ENCODE results near the gene AIG1.

DNA sequence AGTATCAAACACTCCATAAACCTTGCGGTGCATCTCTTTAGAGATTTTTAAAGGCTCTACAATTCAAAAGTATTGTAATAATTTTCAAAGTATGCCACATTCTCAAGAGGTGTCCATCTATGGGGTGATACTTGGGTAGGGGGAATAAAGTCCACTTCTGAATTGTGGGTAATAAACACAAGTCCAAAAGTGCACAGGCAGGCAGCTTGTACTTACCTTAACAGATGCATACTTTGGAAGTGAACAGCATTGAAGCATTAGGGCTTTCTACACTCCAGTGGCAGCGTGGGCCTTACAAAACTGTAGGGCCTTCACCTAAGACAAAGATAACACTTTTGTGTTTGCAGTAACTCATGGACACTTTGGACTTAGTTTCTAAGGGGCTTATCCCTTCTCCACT is 58.6 kb downstream of the AIG1 start:
- TF ChIP-seq ZNF33A (CRISPR knock-in tag; IDR thresholded peaks at IDR 0.05; ENCODE audit: borderline replicate concordance) (no peak), ZFP37 (CRISPR knock-in tag; IDR thresholded peaks at IDR 0.05; ENCODE audit: borderline replicate concordance) (no peak), NR2F2 (IDR thresholded peaks at IDR 0.05; ENCODE audit: borderline replicate concordance, low read depth) (no peak), ZNF274 (CRISPR knock-in tag; IDR thresholded peaks at IDR 0.05) (no peak), ZSCAN29 (CRISPR knock-in tag; conservative IDR thresholded peaks at IDR 0.05) (no peak), SP1 (IDR thresholded peaks at IDR 0.05) (no peak), SP1 (CRISPR knock-in tag; IDR thresholded peaks at IDR 0.05) (no peak), NKX3-1 (CRISPR knock-in tag; IDR thresholded peaks at IDR 0.05) (no peak), SSRP1 (CRISPR knock-in tag; IDR thresholded peaks at IDR 0.05) (no peak), CCDC6 (CRISPR knock-in tag; IDR thresholded peaks at IDR 0.05) (no peak)
- TF ChIP-seq, protein P1, sequence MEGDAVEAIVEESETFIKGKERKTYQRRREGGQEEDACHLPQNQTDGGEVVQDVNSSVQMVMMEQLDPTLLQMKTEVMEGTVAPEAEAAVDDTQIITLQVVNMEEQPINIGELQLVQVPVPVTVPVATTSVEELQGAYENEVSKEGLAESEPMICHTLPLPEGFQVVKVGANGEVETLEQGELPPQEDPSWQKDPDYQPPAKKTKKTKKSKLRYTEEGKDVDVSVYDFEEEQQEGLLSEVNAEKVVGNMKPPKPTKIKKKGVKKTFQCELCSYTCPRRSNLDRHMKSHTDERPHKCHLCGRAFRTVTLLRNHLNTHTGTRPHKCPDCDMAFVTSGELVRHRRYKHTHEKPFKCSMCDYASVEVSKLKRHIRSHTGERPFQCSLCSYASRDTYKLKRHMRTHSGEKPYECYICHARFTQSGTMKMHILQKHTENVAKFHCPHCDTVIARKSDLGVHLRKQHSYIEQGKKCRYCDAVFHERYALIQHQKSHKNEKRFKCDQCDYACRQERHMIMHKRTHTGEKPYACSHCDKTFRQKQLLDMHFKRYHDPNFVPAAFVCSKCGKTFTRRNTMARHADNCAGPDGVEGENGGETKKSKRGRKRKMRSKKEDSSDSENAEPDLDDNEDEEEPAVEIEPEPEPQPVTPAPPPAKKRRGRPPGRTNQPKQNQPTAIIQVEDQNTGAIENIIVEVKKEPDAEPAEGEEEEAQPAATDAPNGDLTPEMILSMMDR (CRISPR knock-in tag; IDR thresholded peaks at IDR 0.05), result no peak
- TF ChIP-seq, protein P2, sequence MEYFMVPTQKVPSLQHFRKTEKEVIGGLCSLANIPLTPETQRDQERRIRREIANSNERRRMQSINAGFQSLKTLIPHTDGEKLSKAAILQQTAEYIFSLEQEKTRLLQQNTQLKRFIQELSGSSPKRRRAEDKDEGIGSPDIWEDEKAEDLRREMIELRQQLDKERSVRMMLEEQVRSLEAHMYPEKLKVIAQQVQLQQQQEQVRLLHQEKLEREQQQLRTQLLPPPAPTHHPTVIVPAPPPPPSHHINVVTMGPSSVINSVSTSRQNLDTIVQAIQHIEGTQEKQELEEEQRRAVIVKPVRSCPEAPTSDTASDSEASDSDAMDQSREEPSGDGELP (IDR thresholded peaks at IDR 0.05; ENCODE audit: borderline replicate concordance, low read depth), result no peak
- TF ChIP-seq, protein P3, sequence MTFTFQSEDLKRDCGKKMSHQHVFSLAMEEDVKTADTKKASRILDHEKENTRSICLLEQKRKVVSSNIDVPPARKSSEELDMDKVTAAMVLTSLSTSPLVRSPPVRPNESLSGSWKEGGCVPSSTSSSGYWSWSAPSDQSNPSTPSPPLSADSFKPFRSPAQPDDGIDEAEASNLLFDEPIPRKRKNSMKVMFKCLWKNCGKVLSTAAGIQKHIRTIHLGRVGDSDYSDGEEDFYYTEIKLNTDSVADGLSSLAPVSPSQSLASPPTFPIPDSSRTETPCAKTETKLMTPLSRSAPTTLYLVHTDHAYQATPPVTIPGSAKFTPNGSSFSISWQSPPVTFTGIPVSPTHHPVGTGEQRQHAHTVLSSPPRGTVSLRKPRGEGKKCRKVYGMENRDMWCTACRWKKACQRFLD (CRISPR knock-in tag; IDR thresholded peaks at IDR 0.05; ENCODE audit: borderline replicate concordance), result no peak
- TF ChIP-seq, protein P4, sequence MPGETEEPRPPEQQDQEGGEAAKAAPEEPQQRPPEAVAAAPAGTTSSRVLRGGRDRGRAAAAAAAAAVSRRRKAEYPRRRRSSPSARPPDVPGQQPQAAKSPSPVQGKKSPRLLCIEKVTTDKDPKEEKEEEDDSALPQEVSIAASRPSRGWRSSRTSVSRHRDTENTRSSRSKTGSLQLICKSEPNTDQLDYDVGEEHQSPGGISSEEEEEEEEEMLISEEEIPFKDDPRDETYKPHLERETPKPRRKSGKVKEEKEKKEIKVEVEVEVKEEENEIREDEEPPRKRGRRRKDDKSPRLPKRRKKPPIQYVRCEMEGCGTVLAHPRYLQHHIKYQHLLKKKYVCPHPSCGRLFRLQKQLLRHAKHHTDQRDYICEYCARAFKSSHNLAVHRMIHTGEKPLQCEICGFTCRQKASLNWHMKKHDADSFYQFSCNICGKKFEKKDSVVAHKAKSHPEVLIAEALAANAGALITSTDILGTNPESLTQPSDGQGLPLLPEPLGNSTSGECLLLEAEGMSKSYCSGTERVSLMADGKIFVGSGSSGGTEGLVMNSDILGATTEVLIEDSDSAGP (CRISPR knock-in tag; IDR thresholded peaks at IDR 0.05; ENCODE audit: borderline replicate concordance), result no peak
- TF ChIP-seq, protein P5, sequence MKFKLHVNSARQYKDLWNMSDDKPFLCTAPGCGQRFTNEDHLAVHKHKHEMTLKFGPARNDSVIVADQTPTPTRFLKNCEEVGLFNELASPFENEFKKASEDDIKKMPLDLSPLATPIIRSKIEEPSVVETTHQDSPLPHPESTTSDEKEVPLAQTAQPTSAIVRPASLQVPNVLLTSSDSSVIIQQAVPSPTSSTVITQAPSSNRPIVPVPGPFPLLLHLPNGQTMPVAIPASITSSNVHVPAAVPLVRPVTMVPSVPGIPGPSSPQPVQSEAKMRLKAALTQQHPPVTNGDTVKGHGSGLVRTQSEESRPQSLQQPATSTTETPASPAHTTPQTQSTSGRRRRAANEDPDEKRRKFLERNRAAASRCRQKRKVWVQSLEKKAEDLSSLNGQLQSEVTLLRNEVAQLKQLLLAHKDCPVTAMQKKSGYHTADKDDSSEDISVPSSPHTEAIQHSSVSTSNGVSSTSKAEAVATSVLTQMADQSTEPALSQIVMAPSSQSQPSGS (CRISPR knock-in tag; IDR thresholded peaks at IDR 0.05), result no peak

Data from HepG2 (cell line).